ENCODE data around the gene KIAA1671.

GRCh38 chr22:25130462-25130861 lies 177.9 kb downstream of the KIAA1671 start:
- TF ChIP-seq CTCF (optimal IDR thresholded peaks at IDR 0.05 in 1 of 3, IDR thresholded peaks at IDR 0.05 in 1 of 3, conservative IDR thresholded peaks at IDR 0.05 in 1 of 3; ENCODE audit: extremely low read depth in 1 of 3, insufficient read depth in 2 of 3, low read length in 3 of 3), result no peak
- no peak for TF ChIP-seq EZH2 (IDR thresholded peaks at IDR 0.05; ENCODE audit: low read length)

Measured in keratinocyte (primary cell).